NCI-H1105 (cell line): ENCODE data around the gene ACTN3.
"Not testable (repeated sequence)": the region's sequence is repeated elsewhere in the genome, so short reads cannot be mapped to it uniquely, and the experiment has no call there.

ENCODE experiments used
- DNase-seq: peaks from one replicate; lab custom pipeline; 2025; lab: John Stamatoyannopoulos, UW

ACTN3 gene

GRCh38 chr11:66564984-66565383 lies 18.3 kb downstream of the ACTN3 start:
- DNase-seq, result no peak

DNA sequence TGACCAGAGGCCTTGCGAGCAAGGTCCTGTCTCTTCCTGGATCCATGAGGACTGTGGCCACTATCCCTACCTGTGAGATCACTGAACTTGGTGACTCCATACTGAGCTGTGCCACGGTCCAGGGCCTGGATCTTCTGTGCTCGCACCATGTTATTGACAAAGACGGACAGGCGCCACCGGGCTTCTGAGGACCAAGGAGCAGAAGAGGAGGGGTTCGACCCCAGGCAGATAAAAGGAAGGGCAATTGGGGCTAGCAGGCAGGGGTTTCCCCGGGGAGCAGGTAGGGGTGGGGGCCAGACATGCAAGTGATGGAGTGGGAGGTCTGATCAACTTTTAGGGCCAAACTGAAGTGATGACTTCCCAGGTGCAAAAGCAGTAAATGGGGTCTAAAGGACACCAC lies 19.5 kb downstream of the ACTN3 start:
- DNase-seq, result no peak

GRCh38 chr11:66567787-66568123 lies 21.1 kb downstream of the ACTN3 start:
- DNase-seq, result no peak

DNA sequence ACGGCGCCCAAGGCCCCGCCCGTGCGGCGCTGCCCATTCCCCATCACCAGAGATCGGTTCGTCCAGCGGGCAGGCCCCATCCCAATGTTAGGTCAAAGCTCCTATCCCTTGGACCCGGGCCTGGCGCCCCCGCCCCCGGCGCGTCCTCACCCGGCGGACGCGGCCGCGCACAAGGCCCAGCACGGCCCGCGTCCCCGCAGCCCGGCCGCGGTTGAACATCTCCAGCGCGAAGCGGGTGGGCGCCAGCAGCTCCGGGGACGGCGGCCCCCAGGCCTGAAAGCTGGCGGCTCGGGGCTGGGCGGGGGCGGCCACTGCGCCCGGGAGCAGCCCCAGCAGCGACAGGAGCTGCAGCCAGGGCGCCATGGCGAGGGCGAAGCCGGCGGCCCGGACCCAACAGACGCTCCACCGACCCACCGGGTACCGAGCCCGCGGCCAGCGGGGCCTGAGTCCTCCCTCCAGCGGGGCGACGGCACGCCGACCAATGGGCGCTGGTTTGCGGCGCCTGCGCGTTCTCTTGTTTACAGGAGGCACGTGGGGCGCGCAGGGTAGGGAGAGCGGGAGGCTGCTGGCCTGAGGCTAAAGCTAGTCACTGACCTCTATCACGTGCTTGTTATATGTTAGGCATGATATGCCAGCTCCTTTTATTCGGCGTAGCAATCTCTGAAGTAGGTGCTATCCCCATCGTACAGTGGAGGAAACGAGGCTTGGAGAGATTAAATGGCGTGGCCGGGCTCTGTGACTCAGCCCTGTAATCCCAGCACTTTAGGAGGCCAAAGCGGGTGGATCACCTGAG lies 21.6 kb downstream of the ACTN3 start, which contains the start of gene CTSF:
Gene CTSF, minus strand, starts transcription at position 483 of the 793 bp plus-strand sequence. Its CDS starts 120 bp downstream, at position 363.
- DNase-seq, result peak; percentile 64

- DNase-seq, result no peak
Observed at GRCh38 chr11:66569076-66569475, 22.4 kb downstream of the ACTN3 start.

DNA sequence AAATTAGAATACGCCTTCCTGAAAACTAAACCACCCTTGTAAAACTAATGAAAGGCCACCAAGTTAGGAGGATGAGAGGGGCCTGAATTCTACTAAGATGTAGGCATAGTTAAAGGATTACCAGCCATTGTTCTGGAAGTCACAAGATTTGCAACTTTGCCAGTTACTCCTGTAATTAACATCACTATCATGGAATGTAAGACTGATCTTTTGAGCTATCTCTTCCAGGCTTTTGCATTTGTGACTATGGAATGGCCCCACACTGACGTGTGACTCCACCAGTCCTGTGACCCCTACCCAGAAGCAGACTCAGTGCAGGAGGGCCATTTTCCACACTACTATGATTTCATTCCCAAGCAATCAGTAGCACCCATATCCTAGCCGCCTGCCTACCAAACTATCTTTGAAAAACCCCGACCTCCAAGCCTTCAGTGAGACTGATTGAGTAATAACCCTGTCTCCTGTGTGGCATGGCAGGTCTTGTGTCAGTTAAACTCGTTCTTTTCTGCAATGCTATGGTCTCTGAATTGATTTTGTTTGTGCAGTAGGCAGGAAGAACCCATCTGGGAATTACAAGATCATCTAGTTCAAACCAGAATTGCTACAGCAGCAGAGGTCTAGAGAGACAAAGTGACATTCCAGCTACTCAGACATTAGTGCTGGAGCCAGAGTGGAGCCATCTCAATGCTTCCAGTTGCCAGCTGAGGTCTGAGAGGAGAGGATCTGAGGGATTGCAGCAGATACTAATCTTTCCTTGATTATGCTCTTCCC lies 23.6 kb downstream of the ACTN3 start:
- DNase-seq, result no peak

DNA sequence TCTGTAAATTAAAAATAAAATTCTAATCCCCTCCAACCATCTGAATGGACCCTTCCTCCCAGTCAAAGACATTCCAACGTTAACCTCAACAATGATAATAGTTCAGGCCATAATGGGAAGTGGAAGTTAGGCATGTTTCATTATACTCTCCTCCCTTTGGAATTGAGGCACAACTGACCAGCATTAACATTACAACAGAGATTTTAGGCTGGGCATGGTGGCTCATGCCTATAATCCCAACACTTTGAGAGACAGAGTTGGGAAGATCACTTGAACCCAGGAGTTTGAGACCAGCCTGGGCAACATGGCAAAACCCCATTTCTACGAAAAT lies 24.1 kb downstream of the ACTN3 start:
- no peak for DNase-seq

DNA sequence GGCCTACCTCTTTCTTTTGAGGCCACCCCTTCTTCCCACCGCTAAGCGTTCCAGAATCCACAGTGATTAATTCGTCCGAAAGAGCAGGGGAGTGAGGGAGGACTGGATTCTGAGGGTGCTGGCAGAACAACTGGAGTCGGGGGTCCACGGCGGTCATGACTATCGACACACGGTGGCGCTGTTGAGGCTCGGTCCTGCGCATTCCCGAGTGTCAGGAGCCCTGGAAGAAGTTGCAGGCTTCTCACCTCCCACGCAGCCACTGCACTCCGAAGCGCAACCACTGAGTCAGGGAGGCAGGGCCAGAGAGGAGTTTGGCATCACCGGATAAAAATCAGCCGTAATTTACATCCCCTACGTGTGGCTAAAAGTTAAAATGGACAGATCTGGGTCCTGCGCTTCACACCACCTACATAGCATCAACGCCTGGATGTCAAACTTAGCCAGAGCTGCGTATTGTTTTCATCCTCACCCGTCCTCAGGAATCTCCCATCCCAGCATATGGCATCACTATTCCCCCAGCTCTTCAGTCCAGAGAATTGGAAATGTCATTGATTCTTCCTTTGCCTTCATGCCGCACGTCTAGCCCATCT lies 32.4 kb downstream of the ACTN3 start:
- no peak for DNase-seq

DNA sequence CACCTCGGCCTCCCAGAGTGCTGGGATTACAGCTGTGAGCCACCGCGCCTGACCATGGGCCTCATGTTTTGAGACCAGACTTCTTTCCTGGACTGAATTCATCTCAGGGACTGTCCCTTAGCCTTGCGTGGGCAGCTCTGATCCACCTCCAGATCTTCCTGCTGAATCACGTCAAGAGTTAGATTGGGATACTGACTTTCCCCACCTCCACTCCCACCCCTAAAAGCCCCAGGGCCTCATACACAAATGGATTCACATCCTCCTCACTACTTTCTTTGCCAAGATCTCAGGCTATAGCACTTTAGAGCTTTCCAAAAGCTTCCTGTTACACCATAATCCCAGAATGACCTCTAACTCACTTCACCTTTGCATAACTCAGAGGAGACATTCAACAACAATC lies 34.1 kb downstream of the ACTN3 start:
- DNase-seq, result no peak

DNA sequence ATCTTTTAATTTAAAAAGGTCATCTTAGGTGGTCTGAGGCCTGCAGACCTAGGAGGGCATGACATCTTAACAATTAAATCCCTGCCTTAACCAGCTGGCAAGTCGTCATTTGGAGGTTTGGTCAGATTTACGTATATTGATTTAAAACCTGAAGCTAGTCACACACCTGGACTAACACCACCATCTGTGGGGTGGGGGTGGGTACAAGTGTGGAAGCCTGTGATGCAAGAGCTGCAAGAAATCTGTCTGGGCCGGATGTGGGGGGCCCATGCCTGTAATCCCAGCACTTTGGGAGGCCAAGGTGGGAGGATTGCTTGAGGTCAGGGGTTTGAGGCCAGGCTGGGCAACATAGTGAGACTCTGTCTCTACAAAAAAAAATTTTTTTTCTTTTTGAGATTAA lies 34.6 kb downstream of the ACTN3 start:
- no peak for DNase-seq

GRCh38 chr11:66582565-66583147 lies 36.0 kb downstream of the ACTN3 start:
- not testable (repeated sequence) for DNase-seq

DNA sequence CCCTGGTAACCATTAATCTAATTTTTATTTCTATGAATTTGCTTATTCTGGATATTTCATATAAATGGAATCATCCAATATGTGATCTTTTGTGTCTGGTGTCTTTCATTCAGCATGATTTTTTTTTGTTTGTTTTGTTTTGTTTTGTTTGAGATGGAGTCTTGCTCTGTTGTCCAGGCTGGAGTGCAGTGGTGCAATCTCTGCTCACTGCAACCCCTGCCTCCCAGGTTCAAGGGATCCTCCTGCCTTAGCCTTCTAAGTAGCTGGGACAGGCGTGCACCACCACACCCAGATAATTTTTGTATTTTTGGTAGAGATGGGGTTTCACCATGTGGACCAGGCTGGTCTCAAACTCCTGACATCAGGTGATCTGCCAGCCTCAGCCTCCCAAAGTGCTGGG lies 38.7 kb downstream of the ACTN3 start:
- DNase-seq, result not testable (repeated sequence)

- DNase-seq, result no peak
Observed at GRCh38 chr11:66586136-66586535, 39.4 kb downstream of the ACTN3 start.

DNA sequence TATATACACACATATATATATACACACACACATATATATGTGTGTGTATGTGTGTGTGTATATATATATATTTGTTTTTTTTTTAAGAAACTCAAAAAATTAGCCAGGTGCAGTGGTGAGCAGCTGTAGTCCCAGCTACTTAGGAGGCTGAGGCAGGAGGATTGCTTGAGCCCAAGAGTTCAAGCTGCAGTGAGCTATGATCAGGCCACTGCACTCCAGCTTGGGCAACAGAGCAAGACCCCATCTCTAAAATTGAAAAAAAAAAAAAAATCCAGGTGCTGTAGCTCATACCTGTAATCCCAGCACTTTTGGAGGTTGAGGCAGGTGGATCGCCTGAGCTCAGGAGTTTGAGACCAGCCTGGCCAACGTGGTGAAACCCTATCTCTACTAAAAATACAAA lies 42.6 kb downstream of the ACTN3 start:
- DNase-seq, result not testable (repeated sequence)

- no peak for DNase-seq
Observed at GRCh38 chr11:66589996-66590675, 43.4 kb downstream of the ACTN3 start.

DNA sequence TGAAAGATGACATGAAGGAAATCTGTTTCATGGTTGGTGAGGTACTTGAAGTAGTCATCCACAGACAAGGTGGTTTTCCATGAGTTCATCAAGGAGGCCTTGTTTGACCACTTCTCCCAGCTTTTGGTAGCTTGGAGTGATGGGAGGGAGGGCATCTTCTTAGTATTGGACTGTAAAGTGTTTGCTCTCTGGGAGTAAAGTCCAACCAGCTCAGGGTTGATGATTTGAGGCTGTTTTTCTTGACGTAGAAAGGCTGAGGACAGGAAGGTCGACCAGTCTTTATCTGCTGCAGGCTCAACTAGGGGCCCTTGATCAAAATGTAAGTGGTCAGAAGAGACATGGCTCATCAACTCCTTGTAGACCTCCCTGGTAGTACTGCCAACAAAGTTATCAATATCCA lies 44.5 kb downstream of the ACTN3 start:
- DNase-seq, result no peak

DNA sequence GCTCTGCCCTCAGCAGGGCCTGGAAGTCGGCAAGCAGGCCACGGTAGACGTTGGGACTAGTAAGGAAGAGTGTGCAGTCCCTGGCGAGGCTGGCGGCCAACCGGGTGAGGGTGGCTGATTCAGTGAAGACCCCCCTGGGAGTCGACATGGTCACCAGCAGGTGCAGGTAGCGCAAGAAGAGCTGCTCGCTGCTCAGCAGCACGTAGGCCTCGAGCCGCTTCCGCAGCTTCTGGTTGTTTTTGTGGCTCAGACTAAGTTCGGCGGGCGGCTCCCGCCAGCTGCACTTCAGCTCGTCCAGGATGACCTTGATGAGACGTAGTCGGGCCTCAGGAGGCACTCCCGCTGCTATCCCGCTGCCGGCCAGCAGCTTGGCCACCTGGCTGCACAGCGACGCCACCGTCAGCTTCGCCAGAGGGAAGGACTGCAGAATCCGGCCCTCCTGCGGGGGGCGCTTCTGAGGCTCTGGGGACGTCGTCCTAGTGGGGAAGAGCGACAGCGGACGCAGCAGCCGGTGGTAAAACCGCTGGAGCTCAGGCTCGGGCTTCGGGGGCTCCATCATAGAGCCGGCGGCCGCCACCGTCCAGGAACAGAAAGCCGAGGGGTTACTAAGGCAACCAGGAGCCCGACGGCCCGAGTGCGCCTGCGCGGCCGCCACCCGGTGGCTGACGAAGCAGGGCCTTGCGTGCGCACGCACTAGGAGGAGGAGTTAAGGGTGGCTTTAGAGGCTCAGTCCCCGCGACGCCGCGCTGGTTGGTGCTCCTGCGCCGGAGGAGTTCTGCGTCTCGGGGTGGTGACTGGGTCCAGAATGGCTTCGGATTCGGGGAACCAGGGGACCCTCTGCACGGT lies 46.0 kb downstream of the ACTN3 start, which contains the start of the genes CCDC87 and CCS:
Gene CCDC87, minus strand, starts transcription at position 607 of the 846 bp plus-strand sequence. Its CDS starts 48 bp downstream, at position 559.
Gene CCS, plus strand, starts transcription at position 729 of the 846 bp plus-strand sequence. Its CDS starts 77 bp downstream, at position 806.
- DNase-seq, result peak; percentile 96

DNA sequence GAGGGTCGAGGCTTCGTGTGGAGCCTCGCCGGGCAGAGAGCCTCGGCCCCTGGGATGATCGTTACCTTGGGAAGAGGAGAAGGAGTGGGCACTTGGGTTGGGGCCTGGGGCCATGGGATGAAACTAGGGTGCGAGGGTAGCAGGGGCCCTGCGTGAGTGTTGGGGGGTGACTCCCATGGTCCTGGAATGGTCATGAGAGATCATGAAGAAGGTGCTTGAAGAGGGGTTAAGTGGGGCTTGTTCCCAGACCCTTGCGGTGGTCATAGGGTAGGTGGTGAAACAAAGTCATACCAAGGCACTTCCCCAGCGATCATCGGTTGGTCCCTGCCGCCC lies 46.6 kb downstream of the ACTN3 start:
- no peak for DNase-seq

GRCh38 chr11:66593650-66594049 lies 46.9 kb downstream of the ACTN3 start:
- DNase-seq, result no peak

- DNase-seq, result peak; percentile 17
Observed at GRCh38 chr11:66595245-66595904, 48.7 kb downstream of the ACTN3 start.

DNA sequence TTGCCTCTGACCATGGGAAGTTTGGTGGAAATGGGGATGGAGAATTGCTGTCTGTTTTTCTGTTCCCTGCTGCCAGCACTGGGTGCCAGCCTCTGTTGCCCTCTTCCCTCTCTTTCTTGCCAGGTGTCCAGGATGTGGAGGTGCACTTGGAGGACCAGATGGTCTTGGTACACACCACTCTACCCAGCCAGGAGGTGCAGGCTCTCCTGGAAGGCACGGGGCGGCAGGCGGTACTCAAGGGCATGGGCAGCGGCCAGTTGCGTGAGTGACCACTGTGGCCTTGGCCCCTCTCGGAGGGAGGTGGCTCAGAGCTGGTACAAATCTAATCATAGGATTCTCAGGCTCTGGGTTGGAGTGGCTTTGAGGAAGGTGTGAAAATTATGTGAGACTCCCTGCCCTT lies 52.3 kb downstream of the ACTN3 start:
- no peak for DNase-seq
